Testis (tissue), 3 donors: Measurements from ENCODE around the gene STK36. TPM values are rescaled to one million over a fixed set of nuclear protein-coding genes. Genes with fewer than 3 reads are reported as not detected.

Experiments
- DNase-seq: peaks from one replicate; pipeline ENCODE4 v3.0.0-alpha.2; 2019
- H3K27ac ChIP-seq, 2 donors: fragments of 200-600 bp; sonication (generic); one replicate each; pipeline ENCODE4 v1.5.1; 2019
- H3K27me3 ChIP-seq: fragments of 200-600 bp; sonication (generic); one replicate; pipeline ENCODE4 v1.5.1; 2019
- H3K36me3 ChIP-seq: fragments of 200-600 bp; sonication (generic); one replicate; pipeline ENCODE4 v1.5.1; 2017; ENCODE audit warnings: low read depth; ENCODE audit errors: missing control alignments
- H3K4me1 ChIP-seq: fragments of 200-600 bp; sonication (generic); one replicate; pipeline ENCODE4 v1.5.1; 2019
- H3K4me3 ChIP-seq, 2 donors: fragments of 200-600 bp; sonication (generic); one replicate each; pipeline ENCODE4 v1.5.1; 2017 to 2019
- H3K9me3 ChIP-seq: fragments of 200-600 bp; sonication (generic); one replicate; pipeline ENCODE4 v1.5.1; 2017
- POLR2A ChIP-seq: fragments of 450-650 bp; IDR thresholded peaks from one replicate; pipeline ENCODE4 v1.6.1; 2017; ENCODE audit warnings: antibody characterized with exemption, mild to moderate bottlenecking, moderate library complexity
- WGBS, 2 donors: methylation state at CpG; one replicate each; pipeline ENCODE4 v1.1.5; 2018; 5-methylcytosine and 5-hydroxymethylcytosine counted together
- intact Hi-C: fragments of 100-400 bp; cut with DNase I; formaldehyde crosslinking; loops from one replicate; pipeline ENCODE4 v1.15.1; 2023; ENCODE audit warnings: low total_unique reads
- polyA plus RNA-seq: library from polyadenylated mRNA; stranded (reverse); fragments of 350-450 nt; fragmentation: Illumina TruSeq; extraction: RNeasy Lipid Tissue Mini Kit (QIAGEN cat#74804); gene quantifications from one replicate; pipeline ENCODE4 v1.2.3, GENCODE V29; 2014; ENCODE audit warnings: low read depth, low replicate concordance; ENCODE audit not compliant: insufficient read depth
- total RNA-seq, 2 donors: library from RNA; depleted of rRNA; stranded (reverse); fragments of >200 nt; gene quantifications; one replicate each; pipeline ENCODE4 v1.2.3, GENCODE V29; 2016
- TF ChIP-seq, protein P1 (sequence below), 3 experiments: fragments of 450-650 bp in 2 of 3; fragments of 200-600 bp in 1 of 3; sonication (generic) in 1 of 3; IDR thresholded peaks; one replicate each; pipeline ENCODE4 v1.5.1; 2016 to 2019; ENCODE audit warnings: antibody characterized with exemption in 3 of 3, mild to moderate bottlenecking in 2 of 3, moderate library complexity in 1 of 3

STK36 gene
- total and polyA plus RNA-seq, 3 donors from 2014 or later, result 153 to 186 (median 168) TPM

DNA sequence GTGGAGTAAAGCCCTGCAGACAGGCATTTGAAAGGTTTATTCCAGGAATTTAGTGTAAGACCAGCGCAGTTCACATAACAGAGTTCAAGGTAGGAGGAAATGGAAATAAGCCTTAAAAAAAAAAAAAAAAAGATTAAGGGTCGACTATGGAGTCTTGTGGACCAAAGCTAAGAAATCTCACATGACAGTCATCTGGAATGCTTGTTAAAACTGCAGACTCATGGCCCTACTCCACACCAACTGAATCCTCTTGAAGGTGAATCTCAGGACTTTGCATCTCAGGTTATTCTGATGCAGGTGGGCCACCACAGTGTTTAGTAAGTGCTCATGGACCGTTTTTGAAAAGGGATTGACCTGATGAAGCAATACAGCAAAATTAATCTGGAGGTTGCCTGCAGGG, 47.6 kb downstream of the STK36 start:
- TF ChIP-seq, protein P1, sequence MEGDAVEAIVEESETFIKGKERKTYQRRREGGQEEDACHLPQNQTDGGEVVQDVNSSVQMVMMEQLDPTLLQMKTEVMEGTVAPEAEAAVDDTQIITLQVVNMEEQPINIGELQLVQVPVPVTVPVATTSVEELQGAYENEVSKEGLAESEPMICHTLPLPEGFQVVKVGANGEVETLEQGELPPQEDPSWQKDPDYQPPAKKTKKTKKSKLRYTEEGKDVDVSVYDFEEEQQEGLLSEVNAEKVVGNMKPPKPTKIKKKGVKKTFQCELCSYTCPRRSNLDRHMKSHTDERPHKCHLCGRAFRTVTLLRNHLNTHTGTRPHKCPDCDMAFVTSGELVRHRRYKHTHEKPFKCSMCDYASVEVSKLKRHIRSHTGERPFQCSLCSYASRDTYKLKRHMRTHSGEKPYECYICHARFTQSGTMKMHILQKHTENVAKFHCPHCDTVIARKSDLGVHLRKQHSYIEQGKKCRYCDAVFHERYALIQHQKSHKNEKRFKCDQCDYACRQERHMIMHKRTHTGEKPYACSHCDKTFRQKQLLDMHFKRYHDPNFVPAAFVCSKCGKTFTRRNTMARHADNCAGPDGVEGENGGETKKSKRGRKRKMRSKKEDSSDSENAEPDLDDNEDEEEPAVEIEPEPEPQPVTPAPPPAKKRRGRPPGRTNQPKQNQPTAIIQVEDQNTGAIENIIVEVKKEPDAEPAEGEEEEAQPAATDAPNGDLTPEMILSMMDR (IDR thresholded peaks at IDR 0.05), result no peak
- TF ChIP-seq POLR2A, result no peak
- no peak overlapping the region for H3K27ac ChIP-seq
- intact Hi-C loops, result no loop called here
- H3K4me1 ChIP-seq, result no peaks in the 10 kb centered on the region
- no peaks in the 10 kb centered on the region for H3K9me3 ChIP-seq
- no peaks in the 10 kb centered on the region for H3K27me3 ChIP-seq
- H3K36me3 ChIP-seq, result no peaks in the 10 kb centered on the region
- DNase-seq, result no peak
- 80 to 81% methylated on average over 3 of the region's 3 CpGs for WGBS, 2 donors
- no peak overlapping the region for H3K4me3 ChIP-seq

DNA sequence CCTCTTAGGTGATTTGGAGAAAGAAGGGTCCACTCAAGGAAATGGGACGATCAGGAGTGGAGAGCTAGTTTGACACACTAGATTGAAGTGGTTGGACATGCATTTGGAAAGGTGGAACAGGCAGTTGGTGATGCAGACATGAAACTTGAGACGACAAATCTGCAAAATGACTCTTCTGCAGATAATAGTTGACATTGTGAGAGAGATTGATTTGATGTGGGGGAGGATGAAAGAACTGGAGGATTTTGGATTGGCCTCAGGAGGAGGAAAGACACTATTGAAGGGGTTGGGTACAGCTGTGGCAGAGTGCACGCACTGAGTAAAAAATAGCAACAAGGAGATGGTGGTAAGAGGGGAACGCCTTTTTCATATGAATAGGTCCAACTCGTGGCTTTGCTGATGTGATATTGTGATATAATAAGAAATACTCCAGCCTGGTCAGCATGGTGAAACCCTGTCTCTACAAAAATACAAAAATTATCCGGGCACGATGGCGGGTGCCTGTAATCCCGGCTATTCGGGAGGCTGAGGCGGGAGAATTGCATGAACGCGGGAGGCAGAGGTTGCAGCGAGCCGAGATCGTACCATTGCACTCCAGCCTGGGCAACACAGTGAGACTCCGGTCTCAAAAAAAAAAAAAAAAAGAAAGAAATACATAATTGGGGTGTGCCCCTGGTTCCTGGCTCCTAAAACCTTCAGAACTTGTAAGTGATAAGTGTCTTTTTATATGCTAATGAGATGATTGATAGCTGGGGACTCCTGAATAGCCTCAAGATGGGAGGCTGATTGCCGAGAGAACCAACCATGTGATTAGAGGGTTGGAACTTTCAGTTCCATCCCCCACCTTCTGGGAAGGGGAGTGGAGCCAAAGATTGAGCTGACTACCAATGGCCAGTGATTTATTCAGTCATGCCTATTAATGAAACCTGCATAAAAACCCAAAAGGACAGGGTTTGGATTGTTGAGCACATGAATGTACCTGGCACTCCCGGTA, 48.5 kb downstream of the STK36 start:
- no peak for DNase-seq
- Histone ChIP-seq H3K4me1 (no peaks in the 10 kb centered on the region), H3K27ac (no peak overlapping the region), H3K36me3 (no peaks in the 10 kb centered on the region), H3K27me3 (no peaks in the 10 kb centered on the region), H3K9me3 (no peaks in the 10 kb centered on the region), H3K4me3 (no peak overlapping the region)
- WGBS, 2 donors, result 89 to 93% methylated on average over 19 of the region's 19 CpGs
- intact Hi-C loops, result no loop called here
- no peak for TF ChIP-seq POLR2A
- TF ChIP-seq, protein P1 (IDR thresholded peaks at IDR 0.05), result no peak

DNA sequence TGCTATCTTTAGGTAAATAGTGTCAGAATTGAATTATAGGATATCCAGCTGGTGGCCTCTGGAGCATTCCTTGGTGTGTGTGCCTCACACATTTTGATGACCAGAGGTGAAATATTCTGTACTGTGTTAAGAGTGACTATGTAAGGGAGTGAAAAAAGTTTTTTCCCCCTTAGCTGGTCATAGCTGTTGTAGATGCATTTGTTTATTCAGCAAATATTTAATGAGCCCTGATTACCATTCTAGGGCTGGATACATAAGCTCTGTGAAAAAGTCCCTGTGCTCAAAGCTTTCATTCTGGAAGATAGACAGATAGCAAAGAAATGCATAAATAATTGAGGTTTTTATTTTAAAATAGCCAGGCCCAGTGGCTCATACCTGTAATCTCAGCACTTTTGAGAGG, 49.6 kb downstream of the STK36 start:
- H3K9me3 ChIP-seq, result no peaks in the 10 kb centered on the region
- no peak overlapping the region for H3K4me3 ChIP-seq
- no peak for DNase-seq
- H3K4me1 ChIP-seq, result no peaks in the 10 kb centered on the region
- no peaks in the 10 kb centered on the region for H3K27me3 ChIP-seq
- TF ChIP-seq POLR2A, result no peak
- TF ChIP-seq, protein P1 (IDR thresholded peaks at IDR 0.05), result no peak
- H3K27ac ChIP-seq, result no peak overlapping the region
- no peaks in the 10 kb centered on the region for H3K36me3 ChIP-seq
- intact Hi-C loops, result no loop called here

DNA sequence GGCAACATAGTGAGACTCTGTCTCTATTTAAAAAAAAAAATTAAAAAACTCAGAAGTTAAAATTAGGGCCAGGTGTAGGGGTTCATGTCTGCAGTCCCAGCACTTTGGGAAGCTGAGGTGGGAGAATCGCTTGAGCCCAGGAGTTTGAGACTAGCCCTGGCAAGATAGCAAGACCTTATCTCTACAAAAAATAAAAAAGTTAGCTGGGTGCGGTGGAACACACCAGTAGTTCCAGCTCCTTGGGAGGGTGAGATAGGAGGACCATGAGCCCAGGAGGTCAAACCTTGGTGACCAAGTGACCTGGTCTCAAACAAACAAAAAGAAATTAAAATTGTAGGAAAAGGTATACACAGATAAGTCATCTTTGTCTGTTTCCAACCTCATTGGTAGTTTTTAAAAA, 50.0 kb downstream of the STK36 start:
- DNase-seq, result no peak
- Histone ChIP-seq H3K27ac (no peak overlapping the region), H3K9me3 (no peaks in the 10 kb centered on the region), H3K36me3 (no peaks in the 10 kb centered on the region), H3K4me1 (no peaks in the 10 kb centered on the region), H3K27me3 (no peaks in the 10 kb centered on the region), H3K4me3 (no peak overlapping the region)
- 59 to 62% methylated on average over 2 of the region's 2 CpGs for WGBS, 2 donors
- intact Hi-C loops, result no loop called here
- TF ChIP-seq, protein P1 (IDR thresholded peaks at IDR 0.05), result no peak
- no peak for TF ChIP-seq POLR2A
